ENCODE measurements around the gene NMU.
"Not testable (repeated sequence)": the region's sequence is repeated elsewhere in the genome, so short reads cannot be mapped to it uniquely, and the experiment has no call there.

The NMU gene

DNA sequence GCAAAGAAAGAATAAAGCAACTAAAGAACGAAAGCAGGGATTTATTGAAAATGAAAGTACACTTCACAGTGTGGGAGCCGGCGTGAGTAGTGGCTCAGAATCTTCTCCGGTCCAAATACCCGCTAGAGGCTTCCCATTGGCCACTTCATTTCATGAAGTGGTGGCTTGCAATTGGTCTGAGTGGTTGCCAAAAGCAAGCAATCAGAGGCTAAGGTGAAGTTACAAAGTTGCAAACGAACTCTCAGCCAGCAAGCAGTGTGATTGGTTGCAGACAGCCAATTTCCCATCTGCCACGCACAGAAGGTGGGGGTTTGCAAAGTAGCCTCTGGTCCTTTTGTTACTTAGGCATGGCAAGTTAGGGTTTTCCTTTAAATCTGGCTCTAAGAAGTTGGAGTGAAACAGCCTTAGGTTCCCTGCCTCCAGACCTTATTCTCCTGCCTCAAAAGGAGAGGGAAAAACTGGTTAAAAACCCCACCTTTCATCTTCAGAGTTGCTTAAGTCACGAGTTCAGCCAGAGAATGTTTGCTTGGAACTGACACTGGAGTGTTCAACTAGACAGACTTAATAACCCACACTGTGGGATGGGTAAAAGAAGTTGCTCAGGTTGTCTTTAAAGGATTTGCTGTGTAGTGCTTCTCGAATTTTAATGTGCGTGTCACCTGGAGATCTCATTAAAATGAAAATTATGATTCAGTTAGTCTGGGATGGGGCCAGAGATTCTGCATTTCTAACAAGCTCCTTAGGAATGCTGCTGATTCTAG lies 82.5 kb downstream of the NMU start:
- DNase-seq = no peak

DNA sequence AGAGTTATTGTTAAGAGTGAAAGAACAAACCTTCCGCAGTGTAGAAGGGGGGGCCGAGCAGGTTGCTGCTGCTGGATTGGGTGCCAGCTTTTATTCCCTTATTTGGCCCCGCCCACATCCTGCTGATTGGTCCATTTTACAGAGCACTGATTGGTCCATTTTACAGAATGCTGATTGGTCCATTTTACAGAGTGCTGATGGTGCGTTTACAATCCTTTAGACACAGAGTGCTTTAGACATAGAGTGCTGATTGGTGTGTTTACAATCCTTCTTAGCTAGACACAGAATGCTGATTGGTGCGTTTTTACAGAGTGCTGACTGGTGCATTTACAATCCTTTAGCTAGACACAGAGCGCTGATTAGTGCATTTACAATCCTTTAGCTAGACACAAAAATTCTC lies 84.1 kb downstream of the NMU start:
- not testable (repeated sequence) for DNase-seq

GRCh38 chr4:55549888-55550287 lies 86.2 kb downstream of the NMU start:
- DNase-seq = no peak

GRCh38 chr4:55547918-55548317 lies 88.2 kb downstream of the NMU start:
- no peak for DNase-seq

- no peak for DNase-seq
Measured at GRCh38 chr4:55547466-55547770, 88.7 kb downstream of the NMU start.

GRCh38 chr4:55546756-55547465 lies 89.2 kb downstream of the NMU start, which contains the start of gene CLOCK:
TSS of gene CLOCK (minus strand) at chr4:55546909. CDS start at chr4:55482785, 64,124 bp downstream.
- DNase-seq = peak; percentile 68

DNA sequence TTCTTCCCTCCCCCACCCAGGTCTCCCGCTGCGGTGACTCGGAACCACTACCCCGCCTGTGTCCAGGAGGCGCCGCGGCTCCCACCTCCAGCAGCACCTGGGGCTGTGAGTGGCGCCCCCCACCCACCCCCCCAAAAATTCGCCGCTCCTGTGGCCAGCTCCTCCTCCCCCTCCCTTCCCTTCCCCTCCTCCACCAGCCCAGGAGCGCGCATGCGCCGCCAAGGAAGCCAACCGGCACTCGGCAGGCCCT lies 89.7 kb downstream of the NMU start:
- DNase-seq = no peak

GRCh38 chr4:55545641-55546505 lies 90.2 kb downstream of the NMU start:
- DNase-seq = peak; percentile 50

Measured in NCI-H446 treated with DMSO at 0.1 percent for 48 hours (cell line).